GM12872 (cell line): ENCODE data around the gene CD4.

Source experiments
- CTCF ChIP-seq: IDR thresholded peaks from 3 replicates; pipeline ENCODE4 v1.5.1; 2011; ENCODE audit warnings: low read depth, mild to moderate bottlenecking, low read length, moderate library complexity; ENCODE audit not compliant: insufficient read depth

CD4 gene

GRCh38 chr12:6858799-6859198, 69.5 kb downstream of the CD4 start:
- no peak for TF ChIP-seq CTCF

DNA sequence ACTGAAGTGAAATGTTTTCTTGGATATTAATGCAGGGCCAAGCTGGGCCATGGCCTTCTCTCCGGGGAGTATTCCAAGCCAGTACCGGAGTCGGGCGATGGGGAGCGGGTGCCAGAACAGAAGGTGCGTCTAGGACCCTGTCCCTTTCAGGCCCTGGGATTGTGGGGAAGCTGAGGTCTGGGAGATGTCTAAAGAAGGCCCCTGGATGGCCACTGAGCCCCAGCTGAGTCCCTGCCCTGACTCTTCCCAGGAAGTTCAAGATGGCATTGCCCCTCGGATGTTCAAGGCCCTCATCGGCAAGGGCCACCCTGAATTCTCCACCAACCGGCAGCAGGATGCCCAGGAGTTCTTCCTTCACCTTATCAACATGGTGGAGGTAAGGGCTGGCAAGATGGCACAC, 70.8 kb downstream of the CD4 start:
- no peak for TF ChIP-seq CTCF

DNA sequence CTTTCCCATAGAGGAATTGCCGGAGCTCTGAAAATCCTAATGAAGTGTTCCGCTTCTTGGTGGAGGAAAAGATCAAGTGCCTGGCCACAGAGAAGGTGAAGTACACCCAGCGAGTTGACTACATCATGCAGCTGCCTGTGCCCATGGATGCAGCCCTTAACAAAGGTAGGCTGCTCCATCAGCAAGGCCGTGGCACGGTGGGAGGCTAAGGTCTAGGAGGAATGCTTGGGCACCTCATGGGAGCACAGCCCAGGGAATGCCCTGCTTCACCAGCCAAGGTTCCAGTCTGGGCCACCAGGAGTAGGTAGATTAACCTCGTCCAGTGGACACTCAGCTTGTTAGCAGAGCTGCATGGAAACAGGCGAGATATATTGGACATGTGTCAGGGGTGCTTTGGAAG, 71.6 kb downstream of the CD4 start:
- TF ChIP-seq CTCF, result no peak

- no peak for TF ChIP-seq CTCF
Measured at GRCh38 chr12:6861391-6861790, 72.1 kb downstream of the CD4 start.

GRCh38 chr12:6863033-6863432, 73.7 kb downstream of the CD4 start:
- TF ChIP-seq CTCF, result no peak

- TF ChIP-seq CTCF, result no peak
Measured at GRCh38 chr12:6863586-6864321, 74.4 kb downstream of the CD4 start.

DNA sequence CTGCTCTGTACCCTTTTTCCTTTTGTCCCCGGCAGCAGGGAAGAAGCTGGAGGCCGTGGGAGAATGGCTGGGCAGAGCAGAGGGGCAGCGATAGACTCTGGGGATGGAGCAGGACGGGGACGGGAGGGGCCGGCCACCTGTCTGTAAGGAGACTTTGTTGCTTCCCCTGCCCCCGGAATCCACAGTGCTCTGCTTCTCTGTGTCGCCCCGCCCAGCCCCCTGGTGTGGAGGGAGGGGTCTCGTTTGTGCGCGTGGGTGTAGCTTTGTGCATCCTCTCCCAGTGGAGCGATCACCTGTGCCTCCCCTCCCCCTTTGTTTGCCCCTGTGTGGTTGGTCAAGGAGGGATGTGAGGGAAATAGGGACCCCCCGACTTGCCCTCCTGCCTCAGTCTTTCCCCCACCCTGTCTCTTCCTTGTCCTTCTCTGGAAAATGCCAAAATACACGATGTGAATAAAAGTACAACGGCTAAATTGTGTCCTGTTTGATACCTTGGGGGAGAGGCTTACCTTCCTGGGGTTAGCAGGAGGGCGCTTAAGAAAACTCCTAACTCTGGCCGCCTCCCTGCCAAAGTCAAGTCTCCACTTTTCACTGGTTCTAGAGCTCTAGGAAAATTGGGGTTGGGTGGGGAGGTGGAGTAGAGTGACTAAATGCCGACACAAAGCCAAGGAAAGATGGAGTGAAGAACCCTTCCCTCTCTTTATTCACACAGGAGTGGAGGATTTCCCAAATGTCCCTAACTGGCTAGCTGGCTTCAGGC, 77.0 kb downstream of the CD4 start:
- no peak for TF ChIP-seq CTCF
